GM12878 (cell line): ENCODE measurements around the gene DYNC1LI1. TPM values are rescaled to one million over a fixed set of nuclear protein-coding genes. Genes with fewer than 3 reads are reported as not detected.
A peak's percentile ranks its signal among the peaks of the same experiment; 100 is the strongest.

Experiments
- ATAC-seq: fragments of 200-7000 bp; cut with Tn5 transposase; 3 replicates; pipeline ENCODE4 v1.9.1; 2020; ENCODE audit warnings: mild to moderate bottlenecking, moderate library complexity
- BruUV-seq: library from RNA; stranded (reverse); fragments of 400-500 nt; replicated peaks from 2 replicates; lab custom pipeline; 2021; lab: Mats Ljungman, UMichigan
- CTCF ChIA-PET: fragments of 300-600 bp; sonication (Branson Sonifier 250); formaldehyde crosslinking; extraction: SDS; loops from one replicate; lab custom pipeline; 2021; ENCODE audit warnings: inconsistent platforms; lab: Yijun Ruan, JAX
- POLR2A ChIA-PET: fragments of 350-600 bp; formaldehyde crosslinking; extraction: SDS; loops from one replicate; lab custom pipeline; 2021; ENCODE audit warnings: inconsistent platforms; lab: Charles Lee
- RAD21 ChIA-PET: fragments of 300-600 bp; sonication (Branson Sonifier 250); formaldehyde crosslinking; loops from one replicate; lab custom pipeline; 2023; ENCODE audit warnings: antibody characterized with exemption; ENCODE audit not compliant: unreplicated experiment; lab: Charles Lee
- SMC1A ChIA-PET: fragments of 300-600 bp; sonication (Branson Sonifier 250); formaldehyde crosslinking; loops from one replicate; lab custom pipeline; 2023; ENCODE audit not compliant: unreplicated experiment, uncharacterized antibody; lab: Charles Lee
- DNase-seq: peaks from one replicate; pipeline ENCODE4 v3.0.0-alpha.2; 2011; ENCODE audit warnings: low read depth, low spot score
- FAIRE-seq: peaks from 3 replicates; lab custom pipeline; 2011; peaks lifted over from hg19 to GRCh38; lab: Jason Lieb, UNC
- H2AFZ ChIP-seq: 2 replicates; pipeline ENCODE4 v1.6.0; 2011; ENCODE audit warnings: low read depth, low read length, control low read depth; ENCODE audit not compliant: control insufficient read depth
- H3K27ac ChIP-seq: 2 replicates; pipeline ENCODE4 v1.5.1; 2011; ENCODE audit warnings: control low read depth; ENCODE audit not compliant: control insufficient read depth, insufficient read depth
- H3K27me3 ChIP-seq, 2 experiments: replicated peaks in 1 of 2; 2 replicates each; pipeline versions ENCODE4 v1.6.0 to v1.6.1; 2011; ENCODE audit warnings: low read length in 1 of 2; ENCODE audit not compliant: control insufficient read depth in 2 of 2, insufficient read depth in 2 of 2
- H3K36me3 ChIP-seq, 2 experiments: 2 replicates each; pipeline ENCODE4 v1.5.1; 2011; ENCODE audit warnings: low read length in 1 of 2; ENCODE audit not compliant: control insufficient read depth in 2 of 2, insufficient read depth in 2 of 2
- H3K4me1 ChIP-seq: 2 replicates; pipeline ENCODE4 v1.6.1; 2011; ENCODE audit warnings: mild to moderate bottlenecking, low read length, moderate library complexity, mixed read lengths; ENCODE audit not compliant: control insufficient read depth, insufficient read depth
- H3K4me2 ChIP-seq: 2 replicates; pipeline ENCODE4 v1.6.0; 2011; ENCODE audit warnings: control low read depth; ENCODE audit not compliant: control insufficient read depth, insufficient read depth
- H3K4me3 ChIP-seq: fragments of 200-600 bp; sonication (generic); 2 replicates; pipeline ENCODE4 v1.5.1; 2016
- H3K79me2 ChIP-seq: 2 replicates; pipeline ENCODE4 v1.6.0; 2011; ENCODE audit warnings: low read length; ENCODE audit not compliant: control insufficient read depth, insufficient read depth
- H3K9ac ChIP-seq: 2 replicates; pipeline ENCODE4 v1.8.0; 2011; ENCODE audit warnings: low read length, control low read depth, mixed read lengths; ENCODE audit not compliant: control insufficient read depth, insufficient read depth
- H3K9me3 ChIP-seq: replicated peaks from 3 replicates; pipeline ENCODE4 v1.5.1; 2011; ENCODE audit warnings: mild to moderate bottlenecking, low read length; ENCODE audit not compliant: control insufficient read depth, insufficient read depth
- H4K20me1 ChIP-seq: 2 replicates; pipeline ENCODE4 v1.6.0; 2011; ENCODE audit not compliant: control insufficient read depth, insufficient read depth
- IRF5 ChIP-seq: fragments of 450-650 bp; IDR thresholded peaks from 2 replicates; pipeline ENCODE4 v1.6.1; 2017; ENCODE audit warnings: borderline replicate concordance
- NR2C2 ChIP-seq: IDR thresholded peaks from 2 replicates; pipeline ENCODE4 v1.6.1; 2011; ENCODE audit warnings: borderline replicate concordance, low read depth; ENCODE audit not compliant: control insufficient read depth, insufficient read length
- SMAD1 ChIP-seq: fragments of 450-650 bp; IDR thresholded peaks from 2 replicates; pipeline ENCODE4 v1.6.1; 2018; ENCODE audit warnings: mild to moderate bottlenecking, low read depth; ENCODE audit not compliant: partially characterized antibody
- TCF12 ChIP-seq: IDR thresholded peaks from 2 replicates; pipeline ENCODE4 v1.6.1; 2011; ENCODE audit warnings: low read depth, mild to moderate bottlenecking, low read length
- WGBS: methylation state at CpG from one replicate; pipeline ENCODE4 v1.1.6; 2016; ENCODE audit warnings: low lambda C conversion rate; ENCODE audit not compliant: insufficient replicate concordance, insufficient coverage; ENCODE audit errors: missing lambda C conversion rate; 5-methylcytosine and 5-hydroxymethylcytosine counted together
- in situ Hi-C: fragments of 300-500 bp; cut with MboI; formaldehyde crosslinking; loops from 9 replicates; pipeline ENCODE4 v1.14.3; 2018; ENCODE audit warnings: mixed read lengths
- intact Hi-C: fragments of 100-400 bp; cut with micrococcal nuclease; formaldehyde crosslinking; loops from one replicate; pipeline ENCODE4 v1.14.2; 2022; ENCODE audit not compliant: unreplicated experiment
- polyA plus RNA-seq, 11 experiments: library from polyadenylated mRNA; depleted of rRNA in 4 of 11; unstranded in 6 of 11; stranded (reverse) in 5 of 11; fragments of >200 nt; fragmentation: Nextera tagmentation in 4 of 11; fragmentation: Illumina TruSeq in 1 of 11; extraction: Ambion mirVana in 4 of 11; extraction: Trizol in 1 of 11; gene quantifications; 1 replicate in 1 of 11; 2 replicates in 10 of 11; pipeline versions ENCODE4 v1.2.1 to v1.2.3, GENCODE V29; 2011 to 2016; ENCODE audit warnings: inconsistent platforms in 2 of 11, missing spikeins in 2 of 11, low read depth in 1 of 11
- total RNA-seq, 4 experiments: library from RNA; depleted of rRNA in 3 of 4; stranded (reverse); fragments of >200 nt in 3 of 4; fragmentation: Illumina TruSeq in 1 of 4; extraction: Trizol in 1 of 4; gene quantifications; 2 replicates each; pipeline versions ENCODE4 v1.2.1 to v1.2.3, GENCODE V29; 2013 to 2021

The DYNC1LI1 gene
- total and polyA plus RNA-seq, 10 of the 15 experiments (the other 5 are each of a cell fraction or from before 2014, with no cell fraction given): 11.5 to 51.7 (median 32.0) TPM

- H3K79me2 ChIP-seq: peaks cover 16% of the 10 kb centered on the region
- RAD21 ChIA-PET: interaction anchor here (0.9 to 2.2 kb wide), 9 partner anchors 9 to 128 kb away, joined by 3 to 7 read pairs (median 4); partner anchors contain the start of gene DYNC1LI1
Observed at GRCh38 chr3:32502946-32503286, 67.7 kb downstream of the DYNC1LI1 start.

More at GRCh38 chr3:32502946-32503286, 67.7 kb downstream of the DYNC1LI1 start:
- peak overlapping the region; percentile 98 for H2AFZ ChIP-seq
- no peaks in the 10 kb centered on the region for H4K20me1 ChIP-seq
- intact Hi-C loops: loop anchor here (5.0 kb wide), 1 partner anchor 81 kb away; no protein-coding TSS in a partner anchor
- H3K9ac ChIP-seq: 0 out of 2 replicates have a peak overlapping the region, but pooled peaks have one; percentile 21
- no peaks in the 10 kb centered on the region for H3K27me3 ChIP-seq
- no peaks in the 10 kb centered on the region for H3K36me3 ChIP-seq
- in situ Hi-C loops: loop anchor here (10.0 kb wide), 2 partner anchors 432 to 582 kb away; no protein-coding TSS in a partner anchor
- TF ChIP-seq IRF5 (no peak), NR2C2 (no peak), SMAD1 (peak; percentile 38), TCF12 (no peak)
- H3K4me2 ChIP-seq: peak overlapping the region; percentile 84
- H3K4me1 ChIP-seq: peaks cover 1% of the 10 kb centered on the region; the same call in 1 of the 2 replicates
- no peaks in the 10 kb centered on the region for H3K9me3 ChIP-seq
- BruUV-seq: no TSS peak
- H3K27ac ChIP-seq: no peak overlapping the region
- H3K4me3 ChIP-seq: peak overlapping the region; percentile 88
- 0% methylated on average over 6 of the region's 6 CpGs for WGBS
- DNase-seq (no peak), FAIRE-seq (no peak), ATAC-seq (peak; percentile 1; the same call in 2 of the 3 replicates)
- ChIA-PET POLR2A (interaction anchor here (1.1 kb wide), 1 partner anchor 83 kb away, joined by 3 read pairs; no protein-coding TSS in a partner anchor), SMC1A (interaction anchor here (0.6 to 6.0 kb wide), 7 partner anchors 9 to 185 kb away, joined by 3 to 61 read pairs (median 5); no protein-coding TSS in a partner anchor), CTCF (interaction anchor here (0.7 to 2.6 kb wide), 4 partner anchors 11 to 66 kb away, joined by 3 to 13 read pairs (median 4); no protein-coding TSS in a partner anchor)
